Activated CD4-positive, alpha-beta T cell treated with anti-CD3 and anti-CD28 coated beads, Interleukin-2, amount 10 ng/mL, durations not matched to agents 7 days and 5 days (primary cell): ENCODE measurements around the gene RNF123. TPM values are rescaled to one million over a fixed set of nuclear protein-coding genes. Genes with fewer than 3 reads are reported as not detected.
"Not testable (repeated sequence)": the region's sequence is repeated elsewhere in the genome, so short reads cannot be mapped to it uniquely, and the experiment has no call there.

Source experiments
- CTCF ChIA-PET: fragments of 350-600 bp; sonication (Branson Sonifier 250); formaldehyde crosslinking; loops from one replicate; lab custom pipeline; 2021; ENCODE audit warnings: antibody characterized with exemption; lab: Charles Lee
- POLR2A ChIA-PET: fragments of 350-600 bp; sonication (Branson Sonifier 250); formaldehyde crosslinking; loops from one replicate; lab custom pipeline; 2021; ENCODE audit warnings: antibody characterized with exemption; lab: Charles Lee
- DNase-seq: peaks from one replicate; pipeline ENCODE4 v3.0.0-alpha.2; 2020
- H3K27ac Mint-ChIP-seq: one replicate; pipeline ENCODE4 v1.8.0; 2021; ENCODE audit warnings: mild to moderate bottlenecking, moderate library complexity, mixed read lengths
- H3K27me3 Mint-ChIP-seq: one replicate; pipeline ENCODE4 v1.8.0; 2021; ENCODE audit warnings: mixed read lengths
- H3K36me3 Mint-ChIP-seq: one replicate; pipeline ENCODE4 v1.8.0; 2021; ENCODE audit warnings: low read depth, mixed read lengths
- H3K4me1 Mint-ChIP-seq: one replicate; pipeline ENCODE4 v1.8.0; 2021; ENCODE audit warnings: mixed read lengths
- H3K4me3 Mint-ChIP-seq: one replicate; pipeline ENCODE4 v1.8.0; 2021; ENCODE audit warnings: mild to moderate bottlenecking, moderate library complexity, mixed read lengths
- H3K9me3 Mint-ChIP-seq: one replicate; pipeline ENCODE4 v1.8.0; 2021; ENCODE audit warnings: mixed read lengths
- total RNA-seq, 2 experiments: library from RNA; stranded (reverse); gene quantifications; one replicate each; pipeline ENCODE4 v1.2.3, GENCODE V29; 2021

The RNF123 gene
- total RNA-seq, 2 experiments from 2014 or later, result 47.5 to 49.2 TPM

DNA sequence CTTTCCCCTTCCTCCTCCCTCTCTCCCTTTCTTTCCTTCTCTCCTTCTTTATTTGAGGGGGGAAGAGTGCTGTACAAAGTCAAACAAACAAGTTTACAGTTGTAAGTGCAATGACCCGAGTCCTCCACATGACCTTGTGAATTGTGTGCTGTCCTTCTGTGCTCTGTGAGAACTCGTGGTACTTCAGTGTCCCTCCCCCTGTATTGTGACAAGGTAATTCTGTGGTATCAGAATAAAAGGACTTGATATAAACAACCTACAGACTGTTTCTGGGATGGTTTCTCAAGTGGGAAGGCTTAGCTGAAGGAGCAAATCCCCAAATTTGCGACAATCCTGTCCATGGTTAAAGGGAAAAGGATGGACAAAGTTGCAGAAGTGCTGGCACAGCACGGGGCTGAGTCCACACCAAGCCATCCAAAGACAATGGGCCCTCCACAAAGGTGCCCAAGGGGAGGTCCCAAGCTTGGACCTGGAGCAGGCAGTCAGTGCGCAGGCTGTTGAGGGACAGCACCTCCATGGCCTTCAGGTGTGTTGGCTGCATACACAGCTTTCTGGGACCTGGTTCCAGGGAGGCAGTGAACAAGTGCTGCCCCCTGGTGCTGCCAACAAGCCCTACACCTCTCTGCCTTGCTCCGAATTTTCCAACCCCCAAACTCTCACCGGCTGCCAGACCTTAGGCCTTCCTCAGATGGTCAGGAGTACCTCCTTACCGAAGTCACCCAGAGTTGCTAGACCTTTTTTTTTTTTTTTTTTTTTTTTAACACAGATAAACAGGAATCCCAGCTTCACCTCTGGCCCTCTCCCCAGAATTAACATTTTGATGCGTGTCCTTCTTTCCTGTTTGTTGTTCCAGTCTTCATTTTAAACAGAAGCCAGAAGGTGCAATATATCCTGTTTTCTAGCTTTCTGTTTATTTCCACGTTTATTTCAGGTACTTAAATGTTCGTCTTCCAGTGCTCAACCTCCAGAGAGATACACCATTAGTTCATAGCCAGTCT lies 17.8 kb upstream of the RNF123 start:
- ChIA-PET CTCF (interaction anchor here (0.5 to 3.3 kb wide), 16 partner anchors 9 to 440 kb away, joined by 3 to 88 read pairs (median 4); partner anchors contain the start of gene BSN), POLR2A (interaction anchor here (0.7 to 1.6 kb wide), 2 partner anchors 70 to 132 kb away, joined by 7 to 13 read pairs; no protein-coding TSS in a partner anchor)
- no peaks in the 10 kb centered on the region for H3K27me3 Mint-ChIP-seq
- no peaks in the 10 kb centered on the region for H3K9me3 Mint-ChIP-seq
- H3K4me1 Mint-ChIP-seq, result peaks cover 33% of the 10 kb centered on the region
- H3K4me3 Mint-ChIP-seq, result peak overlapping the region; percentile 70
- H3K36me3 Mint-ChIP-seq, result peaks cover 9% of the 10 kb centered on the region
- peak overlapping the region; percentile 87 for H3K27ac Mint-ChIP-seq
- DNase-seq, result peak; percentile 78

DNA sequence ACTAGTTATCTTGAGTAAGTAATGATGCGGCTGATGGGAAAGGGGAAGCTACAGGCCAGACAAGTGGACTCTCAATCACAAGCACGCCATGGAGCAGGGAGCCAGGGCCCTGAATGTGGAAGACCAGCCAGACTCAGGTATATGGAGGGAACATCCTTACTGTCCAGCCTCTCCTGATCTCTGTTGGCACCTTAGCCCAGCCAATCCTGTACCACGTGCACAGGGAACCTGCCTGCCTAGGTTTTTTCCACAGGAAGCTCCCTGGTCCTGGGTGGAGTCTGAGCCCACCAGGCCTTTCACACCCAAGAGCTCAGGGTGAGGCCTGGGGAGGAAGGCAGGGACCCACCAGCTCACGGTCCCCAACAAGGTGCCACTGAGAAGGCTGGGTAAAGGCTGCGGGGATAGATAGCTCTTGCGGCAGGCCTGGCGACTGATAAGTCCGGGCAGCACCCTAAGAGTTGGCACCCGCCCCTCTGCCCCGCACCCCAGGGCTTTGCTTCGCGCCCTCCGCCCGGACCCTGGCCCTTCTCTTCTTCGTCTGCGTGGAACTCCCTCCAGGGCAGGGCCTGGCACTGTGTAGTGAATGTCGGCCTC lies 16.1 kb upstream of the RNF123 start:
- peaks cover 15% of the 10 kb centered on the region for H3K36me3 Mint-ChIP-seq
- POLR2A ChIA-PET, result no interaction called here
- H3K27ac Mint-ChIP-seq, result peak overlapping the region; percentile 99
- CTCF ChIA-PET, result interaction anchor here (0.8 to 3.3 kb wide), 4 partner anchors 24 to 134 kb away, joined by 3 to 88 read pairs (median 8); no protein-coding TSS in a partner anchor
- peaks cover 37% of the 10 kb centered on the region for H3K4me1 Mint-ChIP-seq
- no peaks in the 10 kb centered on the region for H3K27me3 Mint-ChIP-seq
- H3K9me3 Mint-ChIP-seq, result no peaks in the 10 kb centered on the region
- no peak for DNase-seq
- peak overlapping the region; percentile 84 for H3K4me3 Mint-ChIP-seq

DNA sequence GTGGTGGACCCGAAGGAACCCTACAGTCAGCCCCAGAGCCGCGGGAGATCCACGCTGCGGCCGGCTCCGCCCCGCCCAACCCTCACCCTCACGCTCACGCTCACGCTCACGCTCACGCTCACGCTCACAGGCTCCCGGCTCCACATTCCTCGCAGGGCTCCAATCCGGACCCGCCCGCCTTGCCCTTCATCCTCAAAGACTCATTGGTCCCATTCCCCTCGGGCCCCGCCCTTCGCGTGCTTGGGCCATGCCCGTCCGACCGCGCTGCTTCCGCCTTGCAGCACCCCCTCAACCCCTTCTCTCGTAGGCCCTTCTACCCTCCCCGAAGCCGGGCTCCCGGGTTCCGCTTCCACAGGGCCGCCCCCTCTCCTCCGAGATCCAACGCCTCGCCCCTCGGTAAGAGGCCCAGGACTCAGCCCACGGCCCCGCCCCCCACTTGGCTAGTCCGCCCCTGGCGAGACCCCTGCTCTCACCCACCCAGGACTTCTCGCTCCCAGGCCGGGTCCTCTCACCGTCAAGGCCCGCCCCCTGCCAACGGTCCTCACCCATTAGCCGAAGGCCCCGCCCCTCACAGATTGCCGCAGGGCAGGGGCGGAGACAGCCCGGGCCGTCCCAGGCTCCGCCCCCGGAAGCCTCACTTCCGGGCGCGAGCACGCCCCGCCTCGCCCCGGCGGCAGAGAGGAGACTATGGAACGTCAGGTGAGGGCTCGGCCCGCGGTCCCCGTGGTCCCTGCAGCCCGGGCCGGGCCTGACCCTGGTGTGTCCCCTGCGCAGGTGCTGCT lies 15.5 kb upstream of the RNF123 start, which contains the start of gene APEH:
TSS of gene APEH (plus strand) at position 637 of the 782 bp plus-strand sequence. CDS start at position 688, 51 bp downstream.
- POLR2A ChIA-PET, result no interaction called here
- Mint-ChIP-seq H3K4me3 (peak within 1 kb of the TSS; percentile 84), H3K27me3 (no peaks in the 10 kb centered on the region), H3K4me1 (peaks cover 37% of the 10 kb centered on the region), H3K9me3 (no peaks in the 10 kb centered on the region), H3K36me3 (peaks cover 16% of the 10 kb centered on the region), H3K27ac (peak within 1 kb of the TSS; percentile 99)
- DNase-seq, result peak; percentile 98
- CTCF ChIA-PET, result interaction anchor here (0.8 to 3.3 kb wide), 3 partner anchors 106 to 135 kb away, joined by 4 to 88 read pairs (median 13); no protein-coding TSS in a partner anchor

DNA sequence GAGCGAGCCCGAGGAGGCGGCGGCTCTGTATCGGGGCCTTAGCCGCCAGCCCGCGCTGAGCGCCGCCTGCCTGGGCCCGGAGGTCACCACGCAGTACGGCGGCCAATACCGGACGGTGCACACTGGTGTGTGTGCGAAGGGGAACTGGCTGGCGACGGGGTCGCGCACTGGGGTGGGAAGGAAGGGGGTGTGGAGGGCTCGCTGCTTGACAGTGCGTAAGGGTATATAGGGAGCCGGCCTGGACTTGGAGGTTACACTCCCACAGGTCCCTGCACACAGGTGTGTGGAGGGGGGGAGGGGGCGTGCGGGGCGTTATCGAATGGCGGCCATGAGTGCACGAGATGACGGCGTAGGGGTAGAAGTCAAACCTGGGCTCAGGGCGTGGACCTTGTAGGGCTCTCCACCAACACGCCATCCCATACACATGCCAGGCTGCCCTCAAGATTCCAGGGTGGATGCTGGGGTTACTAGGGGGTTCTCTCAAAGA lies 14.8 kb upstream of the RNF123 start:
- ChIA-PET CTCF (interaction anchor here (2.8 kb wide), 1 partner anchor 134 kb away, joined by 13 read pairs; no protein-coding TSS in a partner anchor), POLR2A (no interaction called here)
- H3K4me1 Mint-ChIP-seq, result peaks cover 37% of the 10 kb centered on the region
- H3K27ac Mint-ChIP-seq, result peak overlapping the region; percentile 99
- DNase-seq, result no peak
- no peaks in the 10 kb centered on the region for H3K9me3 Mint-ChIP-seq
- H3K36me3 Mint-ChIP-seq, result peaks cover 16% of the 10 kb centered on the region
- peak overlapping the region; percentile 84 for H3K4me3 Mint-ChIP-seq
- no peaks in the 10 kb centered on the region for H3K27me3 Mint-ChIP-seq

GRCh38 chr3:49675912-49676311 lies 13.4 kb upstream of the RNF123 start:
- H3K4me1 Mint-ChIP-seq, result peaks cover 37% of the 10 kb centered on the region
- peaks cover 21% of the 10 kb centered on the region for H3K36me3 Mint-ChIP-seq
- H3K27ac Mint-ChIP-seq, result no peak overlapping the region
- peak overlapping the region; percentile 84 for H3K4me3 Mint-ChIP-seq
- no peaks in the 10 kb centered on the region for H3K9me3 Mint-ChIP-seq
- ChIA-PET CTCF (interaction anchor here (1.0 to 2.8 kb wide), 2 partner anchors 129 to 136 kb away, joined by 3 to 13 read pairs; no protein-coding TSS in a partner anchor), POLR2A (no interaction called here)
- no peaks in the 10 kb centered on the region for H3K27me3 Mint-ChIP-seq
- no peak for DNase-seq

- POLR2A ChIA-PET, result no interaction called here
- Mint-ChIP-seq H3K4me3 (no peak overlapping the region), H3K4me1 (peaks cover 9% of the 10 kb centered on the region), H3K9me3 (no peaks in the 10 kb centered on the region), H3K36me3 (peaks cover 24% of the 10 kb centered on the region), H3K27me3 (peaks cover 3% of the 10 kb centered on the region), H3K27ac (no peak overlapping the region)
- CTCF ChIA-PET, result interaction anchor here (1.5 kb wide), 1 partner anchor 8 kb away, joined by 3 read pairs; the partner anchor contains the start of gene MST1
- no peak for DNase-seq
These were observed 8.7 kb upstream of the RNF123 start for GRCh38 chr3:49680493-49681231.

DNA sequence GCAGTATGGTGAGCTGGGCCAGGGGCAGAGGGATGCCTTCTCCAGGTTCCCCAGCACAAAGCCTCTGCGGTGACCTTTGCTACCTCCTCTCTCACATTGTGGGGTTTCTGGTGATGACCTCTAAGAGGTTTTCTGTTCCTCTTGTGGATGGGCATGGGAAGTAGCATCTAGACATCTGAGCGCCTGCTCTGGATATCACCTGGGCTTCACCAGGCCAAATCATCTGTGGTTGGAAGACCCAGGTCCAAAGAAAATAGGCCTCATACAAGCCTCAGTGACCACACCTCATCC lies 8.2 kb upstream of the RNF123 start:
- H3K36me3 Mint-ChIP-seq, result peaks cover 20% of the 10 kb centered on the region
- ChIA-PET POLR2A (no interaction called here), CTCF (no interaction called here)
- H3K27me3 Mint-ChIP-seq, result peaks cover 3% of the 10 kb centered on the region
- DNase-seq, result no peak
- H3K4me1 Mint-ChIP-seq, result peaks cover 6% of the 10 kb centered on the region
- no peaks in the 10 kb centered on the region for H3K9me3 Mint-ChIP-seq
- no peak overlapping the region for H3K27ac Mint-ChIP-seq
- H3K4me3 Mint-ChIP-seq, result no peak overlapping the region

DNA sequence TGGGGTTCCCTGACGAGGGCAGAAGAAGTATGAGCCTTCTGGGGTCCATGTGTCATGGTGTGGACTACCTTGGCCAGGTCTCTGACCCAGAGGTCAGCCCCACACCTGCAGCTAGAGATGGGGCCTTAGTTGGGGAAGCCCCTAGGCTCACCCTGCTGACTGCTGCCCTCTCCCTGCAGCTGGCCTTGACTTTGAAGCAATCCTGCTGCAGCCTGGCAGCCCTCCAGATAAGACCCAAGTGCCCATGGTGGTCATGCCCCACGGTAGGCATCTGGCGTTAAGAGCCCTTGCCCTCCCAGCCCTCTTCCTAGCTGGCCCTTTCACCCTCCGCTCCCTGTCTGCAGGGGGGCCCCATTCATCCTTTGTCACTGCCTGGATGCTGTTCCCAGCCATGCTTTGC lies 7.8 kb upstream of the RNF123 start:
- H3K36me3 Mint-ChIP-seq, result peaks cover 19% of the 10 kb centered on the region
- CTCF ChIA-PET, result no interaction called here
- H3K9me3 Mint-ChIP-seq, result no peaks in the 10 kb centered on the region
- POLR2A ChIA-PET, result no interaction called here
- DNase-seq, result no peak
- peaks cover 6% of the 10 kb centered on the region for H3K4me1 Mint-ChIP-seq
- no peak overlapping the region for H3K4me3 Mint-ChIP-seq
- peaks cover 5% of the 10 kb centered on the region for H3K27me3 Mint-ChIP-seq
- no peak overlapping the region for H3K27ac Mint-ChIP-seq

- peaks cover 13% of the 10 kb centered on the region for H3K36me3 Mint-ChIP-seq
- peaks cover 10% of the 10 kb centered on the region for H3K27me3 Mint-ChIP-seq
- CTCF ChIA-PET, result interaction anchor here (1.3 to 1.5 kb wide), 2 partner anchors 36 to 143 kb away, joined by 3 to 6 read pairs; partner anchors contain the start of gene AMIGO3
- POLR2A ChIA-PET, result no interaction called here
- DNase-seq, result no peak
- no peak overlapping the region for H3K27ac Mint-ChIP-seq
- H3K4me1 Mint-ChIP-seq, result peaks cover 7% of the 10 kb centered on the region
- H3K9me3 Mint-ChIP-seq, result no peaks in the 10 kb centered on the region
- H3K4me3 Mint-ChIP-seq, result no peak overlapping the region
These were observed 6.2 kb upstream of the RNF123 start for GRCh38 chr3:49683162-49683561.

GRCh38 chr3:49684453-49684852 lies 4.9 kb upstream of the RNF123 start:
- H3K4me1 Mint-ChIP-seq, result peaks cover 14% of the 10 kb centered on the region
- DNase-seq, H3K27me3 Mint-ChIP-seq, CTCF ChIA-PET, H3K9me3 Mint-ChIP-seq, POLR2A ChIA-PET, H3K4me3 Mint-ChIP-seq, H3K27ac Mint-ChIP-seq: not testable (repeated sequence)
- peaks cover 12% of the 10 kb centered on the region for H3K36me3 Mint-ChIP-seq

DNA sequence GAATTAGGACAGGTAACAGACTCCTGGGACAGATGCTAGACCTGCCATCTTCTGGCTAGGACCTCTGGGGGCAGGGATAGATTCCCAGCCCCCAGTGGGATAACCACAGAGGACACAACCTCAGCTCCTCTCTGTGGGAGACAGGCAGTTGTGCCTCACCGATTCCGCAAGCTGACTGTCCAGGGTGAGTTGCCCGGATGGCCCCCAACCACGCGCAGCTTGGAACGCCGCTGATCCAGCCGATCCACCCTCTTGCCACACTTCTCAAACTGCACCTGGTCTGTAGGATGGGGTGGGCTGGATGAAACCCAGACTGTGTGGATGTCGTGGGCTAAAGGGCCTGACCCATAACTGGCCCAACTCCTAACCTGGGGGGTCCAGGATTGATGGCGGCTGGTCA lies 4.3 kb upstream of the RNF123 start:
- H3K27me3 Mint-ChIP-seq, H3K9me3 Mint-ChIP-seq, H3K4me3 Mint-ChIP-seq, CTCF ChIA-PET, DNase-seq, H3K36me3 Mint-ChIP-seq, H3K27ac Mint-ChIP-seq, POLR2A ChIA-PET: not testable (repeated sequence)
- peaks cover 21% of the 10 kb centered on the region for H3K4me1 Mint-ChIP-seq
